Measurements from ENCODE around the gene SNX10. TPM values are rescaled to one million over a fixed set of nuclear protein-coding genes. Genes with fewer than 3 reads are reported as not detected.

The SNX10 gene
- total and polyA plus RNA-seq, 2 of the 4 experiments (the other 2 are of a cell fraction), result not detected

- DNase-seq, result no peak
- intact Hi-C loops (cut with micrococcal nuclease), result no loop called here
- no TSS peak for BruUV-seq (replicated peaks)
Observed at GRCh38 chr7:26250239-26250638, 41.4 kb upstream of the SNX10 start.

More at GRCh38 chr7:26250239-26250638, 41.4 kb upstream of the SNX10 start:
- in situ Hi-C loops (cut with MboI; ENCODE audit: low sequenced_read_pairs) (no loop called here), dilution Hi-C loops (cut with HindIII; ENCODE audit: low sequenced_read_pairs, unreplicated experiment) (no loop called here)
- no peak for ATAC-seq (ENCODE audit: low read depth)
- no peaks in the 10 kb centered on the region for H3K27me3 ChIP-seq (ENCODE audit: control insufficient read depth, insufficient read depth, low read length)
- ChIA-PET CTCF (no interaction called here), POLR2A (ENCODE audit: unreplicated experiment) (no interaction called here)
- no peaks in the 10 kb centered on the region for H3K9me3 ChIP-seq (ENCODE audit: control insufficient read depth, insufficient read depth, low read length)
- H3K27ac ChIP-seq (ENCODE audit: insufficient read depth, low read length), result no peak overlapping the region
- H3K4me1 ChIP-seq (ENCODE audit: control insufficient read depth, insufficient read depth, low read length), result no peaks in the 10 kb centered on the region
- H4K91ac ChIP-seq (ENCODE audit: insufficient read depth, low read depth, low read length), result no peak overlapping the region
- TF ChIP-seq MAZ (IDR thresholded peaks at IDR 0.05; ENCODE audit: borderline replicate concordance, low read depth, low read length) (no peak), NFE2L2 (IDR thresholded peaks at IDR 0.05; ENCODE audit: low read depth, low read length) (no peak), RCOR1 (IDR thresholded peaks at IDR 0.05; ENCODE audit: insufficient replicate concordance, low read length) (no peak), MXI1 (IDR thresholded peaks at IDR 0.05; ENCODE audit: borderline replicate concordance, low read depth, low read length) (no peak), CEBPB (IDR thresholded peaks at IDR 0.05; ENCODE audit: low read depth, low read length) (no peak), RFX5 (IDR thresholded peaks at IDR 0.05; ENCODE audit: low read depth, low read length) (no peak), ELK1 (IDR thresholded peaks at IDR 0.05; ENCODE audit: borderline replicate concordance, low read depth, low read length) (no peak), FOS (IDR thresholded peaks at IDR 0.05; ENCODE audit: low read depth, low read length) (no peak), CTCF (conservative IDR thresholded peaks at IDR 0.05; ENCODE audit: low read depth, low read length) (no peak), USF2 (IDR thresholded peaks at IDR 0.05; ENCODE audit: low read depth, low read length) (no peak), POLR2A (IDR thresholded peaks at IDR 0.05; ENCODE audit: low read depth, low read length) (no peak), SMC3 (IDR thresholded peaks at IDR 0.05; ENCODE audit: low read depth, low read length) (no peak), BHLHE40 (IDR thresholded peaks at IDR 0.05; ENCODE audit: low read depth, low read length) (no peak), CHD1 (IDR thresholded peaks at IDR 0.05; ENCODE audit: low read depth, low read length) (no peak)
- no peak overlapping the region for H2AFZ ChIP-seq (replicated peaks; ENCODE audit: low read length, poor library complexity)
- no peak overlapping the region for H3K4me3 ChIP-seq (ENCODE audit: insufficient read depth, low read depth, low read length)
- WGBS, 2 experiments (ENCODE audit: extremely low coverage in 2 of 2, insufficient read length in 1 of 2), result 68% methylated on average over 4 of the region's 12 CpGs; no CpG with 5 or more reads in 1 of the 2 experiments
- no peak overlapping the region for H4K8ac ChIP-seq (ENCODE audit: low read depth in 2 of 2, low read length in 2 of 2)
- no peaks in the 10 kb centered on the region for H3K9me1 ChIP-seq (ENCODE audit: insufficient read depth, low read length)
- no peaks in the 10 kb centered on the region for H4K20me1 ChIP-seq (ENCODE audit: insufficient read depth, low read length)
- H3K79me1 ChIP-seq (ENCODE audit: low read depth in 1 of 2, low read length in 2 of 2), result no peaks in the 10 kb centered on the region
- H3K36me3 ChIP-seq (ENCODE audit: control insufficient read depth, insufficient read depth, low read length), result no peaks in the 10 kb centered on the region
- no peak overlapping the region for H3K4me2 ChIP-seq (ENCODE audit: low read depth, low read length)
- no peak overlapping the region for H2AK5ac ChIP-seq (ENCODE audit: low read depth, low read length)
- H3K14ac ChIP-seq (replicated peaks; ENCODE audit: low read depth, low read length), result no peak overlapping the region
- H4K5ac ChIP-seq (ENCODE audit: low read depth, low read length), result no peak overlapping the region
- H2BK120ac ChIP-seq (ENCODE audit: low read depth, low read length), result no peak overlapping the region
- H2BK5ac ChIP-seq (ENCODE audit: low read depth, low read length, poor library complexity, severe bottlenecking), result no peak overlapping the region
- no peak overlapping the region for H3K56ac ChIP-seq (ENCODE audit: extremely low read depth, insufficient read depth, low read length)
- H3K23ac ChIP-seq (ENCODE audit: low read depth, low read length), result no peak overlapping the region
- H2BK15ac ChIP-seq (ENCODE audit: low read depth, low read length), result no peak overlapping the region
- no peak overlapping the region for H2AK9ac ChIP-seq (replicated peaks; ENCODE audit: low read depth, low read length, poor library complexity)
- no peak overlapping the region for H3K9ac ChIP-seq (ENCODE audit: low read depth, low read length)
- no peak overlapping the region for H2BK20ac ChIP-seq (ENCODE audit: low read depth, low read length)
- no peak overlapping the region for H3K18ac ChIP-seq (ENCODE audit: low read depth, low read length)
- H3K4ac ChIP-seq (ENCODE audit: low read depth, low read length), result no peak overlapping the region

All from IMR-90 (cell line).